ENCODE data around the gene MYO3A.
A peak's percentile ranks its signal among the peaks of the same experiment; 100 is the strongest.
"Not testable (repeated sequence)": the region's sequence is repeated elsewhere in the genome, so short reads cannot be mapped to it uniquely, and the experiment has no call there.

The MYO3A gene

DNA sequence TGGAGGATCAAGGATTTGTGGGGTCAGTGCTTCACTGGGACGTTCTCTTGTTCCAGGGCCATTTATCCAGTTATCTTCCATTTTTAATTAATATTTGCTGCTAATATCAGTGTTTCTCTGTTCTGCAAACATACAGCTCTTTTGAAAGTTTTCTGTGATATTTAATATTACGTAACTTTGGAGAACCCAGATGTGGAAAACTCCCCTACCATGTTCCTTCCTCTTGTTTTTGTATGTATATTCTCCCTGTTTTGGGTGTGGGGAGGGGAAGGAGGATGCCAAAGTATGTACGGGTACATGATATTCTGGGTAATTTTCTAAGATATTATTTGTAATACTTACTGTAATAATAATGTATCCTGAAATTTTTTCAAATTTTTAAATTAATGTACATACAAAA lies 55.9 kb downstream of the MYO3A start:
- no peak for DNase-seq

GRCh38 chr10:25999295-25999981 lies 65.4 kb downstream of the MYO3A start:
- no peak for DNase-seq

GRCh38 chr10:26000971-26001370 lies 66.9 kb downstream of the MYO3A start:
- no peak for DNase-seq

DNA sequence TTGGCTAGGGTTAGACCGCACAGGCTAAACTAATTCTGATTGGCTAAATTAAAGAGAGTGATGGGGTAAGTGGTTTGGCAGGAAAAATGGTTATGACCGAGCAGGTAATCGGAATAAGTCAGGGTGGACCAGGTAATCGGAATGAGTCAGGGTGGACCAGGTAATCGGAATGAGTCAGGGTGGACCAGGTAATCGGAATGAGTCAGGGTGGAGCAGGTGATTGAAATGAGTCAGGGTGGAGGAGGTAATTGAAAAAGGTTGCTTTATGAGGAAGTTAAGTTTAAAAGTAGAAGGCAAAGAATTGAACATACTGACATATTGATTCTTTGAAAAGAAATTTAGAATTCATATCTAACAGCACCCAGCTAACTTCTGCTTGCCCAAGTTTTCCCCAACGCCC lies 68.4 kb downstream of the MYO3A start:
- DNase-seq, result not testable (repeated sequence)

DNA sequence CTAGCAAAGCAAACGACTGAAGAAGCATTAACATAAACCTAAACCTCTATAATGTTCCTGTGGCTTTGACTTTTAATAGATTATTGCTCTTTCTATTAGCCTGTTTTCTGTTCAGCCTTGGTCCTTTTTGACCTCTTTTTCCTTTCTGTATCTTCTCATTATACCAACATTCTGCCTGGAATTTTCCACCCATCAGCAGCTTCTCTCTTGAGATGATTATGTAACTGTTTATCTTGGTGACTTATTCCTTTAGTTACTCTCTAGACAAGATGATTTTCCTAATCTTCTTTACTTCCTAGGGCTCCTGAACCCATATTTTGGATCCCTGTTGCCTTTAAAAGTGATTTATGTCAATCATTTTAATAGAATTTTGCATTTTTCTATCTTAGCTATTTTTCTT lies 81.1 kb downstream of the MYO3A start:
- DNase-seq, result no peak

- no peak for DNase-seq
These were observed 88.8 kb downstream of the MYO3A start for GRCh38 chr10:26022831-26023230.

DNA sequence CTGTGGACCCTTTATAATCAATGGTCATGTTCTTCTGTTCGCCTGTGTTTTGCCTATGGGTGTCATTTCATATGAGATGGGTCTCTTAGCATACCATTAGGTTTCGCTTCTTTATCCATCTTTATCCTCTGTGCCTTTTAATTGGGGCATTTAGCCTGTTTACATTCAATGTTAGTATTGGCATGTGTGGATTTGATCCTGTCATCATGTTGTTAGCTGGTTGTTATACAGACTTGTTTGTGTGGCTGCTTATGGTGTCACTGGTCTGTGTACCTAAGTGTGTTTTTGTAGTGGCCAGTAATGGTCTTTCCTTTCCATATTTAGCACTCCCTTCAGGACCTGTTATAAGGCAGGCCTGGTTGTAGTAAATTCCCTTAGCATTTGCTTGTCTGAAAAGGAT lies 90.3 kb downstream of the MYO3A start:
- DNase-seq, result no peak

DNA sequence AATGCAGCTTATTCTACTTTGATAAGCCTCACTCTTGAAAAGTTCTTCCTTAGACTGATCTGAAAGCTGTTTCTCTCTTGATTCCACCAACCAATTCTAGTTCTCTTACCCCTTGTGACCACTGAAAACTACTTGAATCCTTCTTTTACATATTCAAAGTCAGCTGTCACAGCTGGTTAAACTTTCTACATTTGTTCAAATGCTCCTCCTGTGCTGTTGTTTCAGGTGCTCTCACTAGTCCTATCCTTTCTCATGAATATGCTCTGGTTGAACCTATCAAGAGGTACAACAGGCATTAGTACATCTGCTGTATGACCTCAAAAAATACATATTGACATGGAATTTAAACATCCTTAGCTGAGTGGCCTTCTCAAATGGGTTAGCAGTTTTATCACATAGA lies 91.5 kb downstream of the MYO3A start:
- no peak for DNase-seq

GRCh38 chr10:26029858-26030257 lies 95.8 kb downstream of the MYO3A start:
- no peak for DNase-seq

GRCh38 chr10:26031300-26031699 lies 97.3 kb downstream of the MYO3A start:
- DNase-seq, result no peak

DNA sequence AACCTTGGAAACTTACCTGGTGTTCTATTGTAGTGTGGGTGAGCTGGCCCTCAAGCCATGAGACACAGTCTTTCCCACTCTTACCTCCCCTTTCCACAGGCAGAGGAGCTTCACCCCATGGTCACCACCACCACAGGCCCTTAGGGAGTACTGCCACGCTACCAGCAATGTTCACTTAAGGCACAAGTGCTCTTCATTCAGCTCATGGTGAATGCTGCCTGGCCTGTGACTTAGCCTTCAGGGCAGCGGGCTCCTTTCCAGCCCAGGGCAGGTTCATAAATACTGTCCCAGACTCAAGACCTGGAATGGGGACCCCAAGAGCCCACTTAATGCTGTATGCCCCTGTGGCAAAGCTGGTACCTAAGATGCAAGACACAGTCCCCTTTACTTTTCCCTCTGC lies 109.4 kb downstream of the MYO3A start:
- no peak for DNase-seq

- DNase-seq, result no peak
These were observed 110.2 kb downstream of the MYO3A start for GRCh38 chr10:26044141-26044749.

- peak; percentile 15 for DNase-seq
These were observed 112.2 kb downstream of the MYO3A start for GRCh38 chr10:26046073-26046700.

- no peak for DNase-seq
These were observed 114.7 kb downstream of the MYO3A start for GRCh38 chr10:26048756-26049155.

- DNase-seq, result no peak
These were observed 118.3 kb downstream of the MYO3A start for GRCh38 chr10:26052326-26052725.

DNA sequence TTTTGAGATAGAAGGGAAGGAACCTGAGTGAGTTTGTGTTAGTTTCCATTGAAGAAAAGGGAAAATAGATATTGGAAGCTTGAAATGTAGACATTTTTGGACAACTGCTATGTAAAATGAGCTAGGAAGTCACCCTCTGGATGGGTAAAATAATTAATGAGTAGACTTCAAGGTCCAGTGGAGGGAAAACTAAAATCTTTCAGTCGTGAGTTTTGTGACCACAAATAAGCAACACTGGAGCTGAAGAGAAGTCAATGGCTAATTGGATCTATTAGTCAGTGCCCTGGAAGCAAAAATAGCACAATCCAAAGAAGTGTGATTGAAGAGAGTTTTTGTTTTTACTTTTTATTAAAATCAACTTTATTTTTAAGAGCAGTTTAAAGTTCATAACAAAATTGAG lies 123.4 kb downstream of the MYO3A start:
- DNase-seq, result no peak

GRCh38 chr10:26064106-26064505 lies 130.1 kb downstream of the MYO3A start:
- DNase-seq, result no peak

GRCh38 chr10:26067680-26068079 lies 133.7 kb downstream of the MYO3A start:
- no peak for DNase-seq

DNA sequence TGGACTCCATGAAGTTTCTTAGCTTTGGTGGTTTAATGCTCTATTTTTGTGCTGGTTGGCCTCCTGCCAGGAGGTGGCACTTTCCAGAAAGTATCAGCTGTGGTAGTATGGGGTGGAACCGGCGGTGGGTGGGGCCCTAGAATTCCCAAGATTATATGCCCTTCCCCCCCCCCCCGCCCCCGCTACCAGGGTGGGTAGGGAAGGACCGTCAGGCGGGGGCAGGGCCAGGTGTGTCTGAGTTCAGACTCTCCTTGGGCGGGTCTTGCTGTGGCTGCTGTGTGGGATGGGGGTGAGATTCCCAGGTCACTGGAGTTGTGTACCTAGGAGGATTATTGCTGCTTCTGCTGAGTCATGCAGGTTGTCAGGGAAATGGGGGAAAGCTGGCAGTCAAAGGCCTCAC lies 146.9 kb downstream of the MYO3A start:
- DNase-seq, result peak; percentile 36

DNA sequence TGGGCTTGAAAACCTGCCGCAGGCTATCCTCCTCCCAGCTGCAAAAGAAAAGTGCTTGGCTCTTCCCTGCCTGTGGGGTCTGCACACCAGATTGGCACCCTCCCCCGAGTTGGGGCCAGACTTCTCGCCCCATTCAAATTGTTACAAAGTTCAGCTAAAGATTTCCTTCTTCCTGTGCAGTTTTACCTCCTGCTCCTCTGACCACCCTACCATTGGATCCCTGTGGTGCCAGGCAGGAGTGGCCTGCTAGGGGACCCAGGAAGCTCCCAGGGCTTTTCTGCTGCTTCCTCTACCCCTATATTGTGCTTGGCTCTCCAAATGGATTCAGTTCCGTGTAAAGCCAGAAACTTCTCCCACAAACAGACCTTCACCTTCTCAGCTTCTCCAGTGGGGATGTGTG lies 147.4 kb downstream of the MYO3A start:
- no peak for DNase-seq

DNA sequence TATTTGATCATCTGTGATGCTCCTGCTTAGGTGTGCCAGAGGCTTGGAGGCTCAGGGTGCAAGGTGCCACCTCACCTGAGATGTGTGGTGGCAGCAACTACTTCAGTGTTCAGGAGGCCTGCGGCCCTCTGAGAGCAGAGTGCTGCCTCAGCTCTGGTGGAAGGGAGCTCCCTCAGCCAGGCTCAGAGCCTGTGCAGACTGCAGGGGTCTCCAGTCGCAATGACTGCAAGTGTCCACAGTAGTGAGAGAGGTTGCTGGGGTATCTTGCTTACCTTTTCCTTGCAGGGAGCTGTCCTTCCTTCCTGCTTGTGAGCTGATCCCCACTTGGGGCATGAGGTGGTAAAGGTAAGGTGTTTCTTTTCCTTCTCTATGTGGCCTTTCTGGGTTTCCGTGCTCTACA lies 151.5 kb downstream of the MYO3A start:
- no peak for DNase-seq

DNA sequence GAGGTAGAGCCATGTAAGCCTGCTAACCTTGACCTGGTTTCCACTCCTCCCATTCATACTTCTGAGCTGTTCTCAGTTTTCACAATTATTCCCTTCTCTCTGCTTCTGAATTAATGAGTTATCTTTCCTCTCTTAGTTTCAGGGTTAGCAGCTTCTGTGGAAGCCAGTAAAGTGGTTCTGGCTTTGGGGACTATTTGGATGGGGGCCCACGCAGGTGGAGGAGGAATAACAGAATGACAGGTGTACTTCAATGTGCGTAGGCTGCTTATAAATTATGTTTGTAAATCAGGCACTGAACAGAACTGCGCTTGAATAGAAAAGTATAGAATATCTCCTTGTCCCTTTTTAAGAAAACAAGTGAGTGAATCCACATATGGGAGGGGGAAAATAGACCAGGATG lies 153.6 kb downstream of the MYO3A start:
- DNase-seq, result no peak

DNA sequence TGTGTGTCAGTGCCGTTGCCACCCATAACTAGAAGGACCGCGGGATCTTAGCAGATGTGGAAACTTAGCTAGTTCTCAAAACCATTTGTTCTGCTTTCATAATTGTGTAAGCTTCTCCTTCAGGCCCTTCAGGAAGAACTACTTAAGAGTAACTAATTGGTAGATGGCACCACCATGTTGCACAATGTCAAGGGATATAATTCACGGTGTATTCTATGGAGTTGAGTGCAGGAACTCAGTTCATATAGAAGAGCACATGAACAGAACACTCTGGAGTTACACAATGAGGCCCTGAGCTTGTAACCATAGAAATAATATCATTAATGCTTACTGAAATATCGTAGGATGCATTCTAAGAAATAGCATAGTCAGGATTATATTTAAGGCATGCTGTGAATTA lies 156.0 kb downstream of the MYO3A start:
- no peak for DNase-seq

GRCh38 chr10:26090762-26091161 lies 156.7 kb downstream of the MYO3A start:
- no peak for DNase-seq

- DNase-seq, result no peak
These were observed 159.2 kb downstream of the MYO3A start for GRCh38 chr10:26093229-26093628.
